ENCODE measurements around the gene UBE2E2. TPM values are rescaled to one million over a fixed set of nuclear protein-coding genes. Genes with fewer than 3 reads are reported as not detected.

UBE2E2 gene
- polyA plus RNA-seq, 1 donor from 2014 or later = 19.8 TPM

- Histone ChIP-seq H3K9me2 (ENCODE audit: insufficient read depth, low read length) (no peaks in the 10 kb centered on the region), H3F3A (ENCODE audit: insufficient read depth, low read length, poor library complexity, severe bottlenecking) (no peaks in the 10 kb centered on the region), H3K9me3 (ENCODE audit: low read length) (no peaks in the 10 kb centered on the region), H4K20me1 (ENCODE audit: insufficient read depth) (no peaks in the 10 kb centered on the region), H3K79me2 (replicated peaks; ENCODE audit: insufficient read depth, low read length) (no peaks in the 10 kb centered on the region), H3K4me2 (ENCODE audit: low read length) (no peak overlapping the region), H2AFZ (ENCODE audit: low read depth, low read length) (no peak overlapping the region), H3K36me3 (ENCODE audit: insufficient read depth, low read length) (no peaks in the 10 kb centered on the region), H3K9ac (ENCODE audit: low read length) (no peak overlapping the region), H3K27me3 (ENCODE audit: insufficient read depth, low read depth, low read length) (no peaks in the 10 kb centered on the region), H3K27ac (ENCODE audit: low read length) (no peak overlapping the region), H3K4me3 (ENCODE audit: low read length) (no peak overlapping the region)
- TF ChIP-seq CTCF (IDR thresholded peaks at IDR 0.05; ENCODE audit: poor library complexity, severe bottlenecking) (no peak), EZH2 (IDR thresholded peaks at IDR 0.05; ENCODE audit: borderline replicate concordance, insufficient read depth, low read length, poor library complexity, severe bottlenecking) (no peak), REST (IDR thresholded peaks at IDR 0.05; ENCODE audit: borderline replicate concordance) (no peak), EP300 (conservative IDR thresholded peaks at IDR 0.05; ENCODE audit: poor library complexity, severe bottlenecking) (no peak), SMC3 (conservative IDR thresholded peaks at IDR 0.05; ENCODE audit: poor library complexity) (no peak), POLR2AphosphoS5 (IDR thresholded peaks at IDR 0.05) (no peak), MXI1 (conservative IDR thresholded peaks at IDR 0.05; ENCODE audit: poor library complexity, severe bottlenecking) (no peak), RAD21 (conservative IDR thresholded peaks at IDR 0.05) (no peak), TAF1 (IDR thresholded peaks at IDR 0.05; ENCODE audit: low read depth) (no peak)
These were observed 20.1 kb upstream of the UBE2E2 start for GRCh38 chr3:23182996-23183513.

- no peak overlapping the region for H3K4me3 ChIP-seq (ENCODE audit: low read length)
- H4K20me1 ChIP-seq (ENCODE audit: insufficient read depth) = no peaks in the 10 kb centered on the region
- H3K9me2 ChIP-seq (ENCODE audit: insufficient read depth, low read length) = no peaks in the 10 kb centered on the region
- H3K79me2 ChIP-seq (replicated peaks; ENCODE audit: insufficient read depth, low read length) = no peaks in the 10 kb centered on the region
- H3K9me3 ChIP-seq (ENCODE audit: low read length) = no peaks in the 10 kb centered on the region
- no peaks in the 10 kb centered on the region for H3K27me3 ChIP-seq (ENCODE audit: insufficient read depth, low read depth, low read length)
- no peak overlapping the region for H2AFZ ChIP-seq (ENCODE audit: low read depth, low read length)
- no peak for TF ChIP-seq EP300 (conservative IDR thresholded peaks at IDR 0.05; ENCODE audit: poor library complexity, severe bottlenecking)
- no peak for TF ChIP-seq MXI1 (conservative IDR thresholded peaks at IDR 0.05; ENCODE audit: poor library complexity, severe bottlenecking)
- TF ChIP-seq CTCF (IDR thresholded peaks at IDR 0.05; ENCODE audit: poor library complexity, severe bottlenecking) = no peak
- no peak for TF ChIP-seq RAD21 (conservative IDR thresholded peaks at IDR 0.05)
- no peak for TF ChIP-seq POLR2AphosphoS5 (IDR thresholded peaks at IDR 0.05)
- no peak for TF ChIP-seq REST (IDR thresholded peaks at IDR 0.05; ENCODE audit: borderline replicate concordance)
- no peak for TF ChIP-seq EZH2 (IDR thresholded peaks at IDR 0.05; ENCODE audit: borderline replicate concordance, insufficient read depth, low read length, poor library complexity, severe bottlenecking)
- no peak for TF ChIP-seq TAF1 (IDR thresholded peaks at IDR 0.05; ENCODE audit: low read depth)
- TF ChIP-seq SMC3 (conservative IDR thresholded peaks at IDR 0.05; ENCODE audit: poor library complexity) = no peak
- H3K4me2 ChIP-seq (ENCODE audit: low read length) = no peak overlapping the region
- no peaks in the 10 kb centered on the region for H3F3A ChIP-seq (ENCODE audit: insufficient read depth, low read length, poor library complexity, severe bottlenecking)
- H3K27ac ChIP-seq (ENCODE audit: low read length) = no peak overlapping the region
- no peaks in the 10 kb centered on the region for H3K36me3 ChIP-seq (ENCODE audit: insufficient read depth, low read length)
- no peak overlapping the region for H3K9ac ChIP-seq (ENCODE audit: low read length)
These were observed 19.4 kb upstream of the UBE2E2 start for GRCh38 chr3:23183731-23184130.
